Measurements from ENCODE around the gene ACSM3. TPM values are rescaled to one million over a fixed set of nuclear protein-coding genes. Genes with fewer than 3 reads are reported as not detected.

Gene ACSM3
- total and polyA plus RNA-seq, 11 donors: 2.0 to 22.5 (median 5.0) TPM

DNA sequence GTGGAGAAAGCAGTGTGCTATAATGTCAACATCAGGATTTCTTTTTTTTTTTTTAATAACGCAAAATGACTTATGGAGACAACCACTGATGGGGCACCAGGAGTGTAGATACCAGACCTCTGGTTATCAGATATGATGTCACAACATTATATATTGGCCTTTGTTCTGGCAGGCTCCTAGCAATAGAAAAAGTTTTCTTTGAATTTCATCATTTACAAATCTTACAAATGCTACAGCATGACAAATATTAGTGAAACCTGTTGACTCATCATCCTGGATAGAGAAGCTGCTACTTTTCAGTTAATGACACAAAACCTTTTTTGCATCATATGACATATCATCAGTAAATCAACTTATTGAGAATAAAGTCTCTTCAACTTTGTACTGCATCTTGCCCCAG is 28.3 kb upstream of the ACSM3 start:
- H3K4me1 ChIP-seq: peaks cover 3 to 24% (median 15%) of the 10 kb centered on the region in 12 donors
- TF ChIP-seq, protein P1, sequence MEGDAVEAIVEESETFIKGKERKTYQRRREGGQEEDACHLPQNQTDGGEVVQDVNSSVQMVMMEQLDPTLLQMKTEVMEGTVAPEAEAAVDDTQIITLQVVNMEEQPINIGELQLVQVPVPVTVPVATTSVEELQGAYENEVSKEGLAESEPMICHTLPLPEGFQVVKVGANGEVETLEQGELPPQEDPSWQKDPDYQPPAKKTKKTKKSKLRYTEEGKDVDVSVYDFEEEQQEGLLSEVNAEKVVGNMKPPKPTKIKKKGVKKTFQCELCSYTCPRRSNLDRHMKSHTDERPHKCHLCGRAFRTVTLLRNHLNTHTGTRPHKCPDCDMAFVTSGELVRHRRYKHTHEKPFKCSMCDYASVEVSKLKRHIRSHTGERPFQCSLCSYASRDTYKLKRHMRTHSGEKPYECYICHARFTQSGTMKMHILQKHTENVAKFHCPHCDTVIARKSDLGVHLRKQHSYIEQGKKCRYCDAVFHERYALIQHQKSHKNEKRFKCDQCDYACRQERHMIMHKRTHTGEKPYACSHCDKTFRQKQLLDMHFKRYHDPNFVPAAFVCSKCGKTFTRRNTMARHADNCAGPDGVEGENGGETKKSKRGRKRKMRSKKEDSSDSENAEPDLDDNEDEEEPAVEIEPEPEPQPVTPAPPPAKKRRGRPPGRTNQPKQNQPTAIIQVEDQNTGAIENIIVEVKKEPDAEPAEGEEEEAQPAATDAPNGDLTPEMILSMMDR (IDR thresholded peaks at IDR 0.05): no peak
- no peak for TF ChIP-seq POLR2A (IDR thresholded peaks at IDR 0.05)
- H3K27me3 ChIP-seq: no peaks in the 10 kb centered on the region
- DNase-seq: no peak
- no peaks in the 10 kb centered on the region for H3K9me3 ChIP-seq
- 82 to 87% (median 86%) methylated on average over 1 of the region's 1 CpG for WGBS, 4 donors
- peaks cover 0 to 69% (median 56%) of the 10 kb centered on the region in 9 donors for H3K36me3 ChIP-seq
- no peak overlapping the region for H3K4me3 ChIP-seq
- H3K27ac ChIP-seq: no peak overlapping the region
- no peak for ATAC-seq
- intact Hi-C loops (cut with DNase I): no loop called here

- 36 to 50% (median 43%) methylated on average over 11 of the region's 11 CpGs for WGBS, 4 donors
- no peak for DNase-seq
- intact Hi-C loops (cut with DNase I): no loop called here
- peak overlapping the region in 8 of 12 donors; percentile 80 to 98 (median 97) for H3K27ac ChIP-seq
- H3K36me3 ChIP-seq: peaks cover 0 to 46% (median 38%) of the 10 kb centered on the region in 9 donors
- ATAC-seq: no peak
- peaks cover 3 to 34% (median 17%) of the 10 kb centered on the region in 12 donors for H3K4me1 ChIP-seq
- no peaks in the 10 kb centered on the region for H3K27me3 ChIP-seq
- peak overlapping the region; percentile 44 to 100 (median 94) for H3K4me3 ChIP-seq
- no peaks in the 10 kb centered on the region for H3K9me3 ChIP-seq
- TF ChIP-seq POLR2A (IDR thresholded peaks at IDR 0.05): no peak
- TF ChIP-seq, protein P1 (IDR thresholded peaks at IDR 0.05): peak in 8 of 12 donors; percentile 13 to 43 (median 28)
These were observed 23.6 kb upstream of the ACSM3 start for GRCh38 chr16:20740007-20740883.

- intact Hi-C loops (cut with DNase I): no loop called here
- Histone ChIP-seq H3K4me3 (peak overlapping the region; percentile 44 to 100 (median 94)), H3K4me1 (peaks cover 3 to 41% (median 17%) of the 10 kb centered on the region in 12 donors), H3K9me3 (no peaks in the 10 kb centered on the region), H3K27ac (peak overlapping the region; percentile 80 to 98 (median 96)), H3K36me3 (peaks cover 0 to 38% (median 30%) of the 10 kb centered on the region in 9 donors), H3K27me3 (no peaks in the 10 kb centered on the region)
- peak; percentile 90 to 94 (median 91) for DNase-seq
- peak; percentile 89 to 96 (median 94) for ATAC-seq
- WGBS, 4 donors: 0 to 1% (median 1%) methylated on average over 29 to 36 of the region's 36 CpGs
- TF ChIP-seq, protein P1 (IDR thresholded peaks at IDR 0.05): no peak
- TF ChIP-seq POLR2A (IDR thresholded peaks at IDR 0.05): no peak
These were observed 22.8 kb upstream of the ACSM3 start for GRCh38 chr16:20740901-20741521.
